ENCODE measurements around the gene MMP25.

DNA sequence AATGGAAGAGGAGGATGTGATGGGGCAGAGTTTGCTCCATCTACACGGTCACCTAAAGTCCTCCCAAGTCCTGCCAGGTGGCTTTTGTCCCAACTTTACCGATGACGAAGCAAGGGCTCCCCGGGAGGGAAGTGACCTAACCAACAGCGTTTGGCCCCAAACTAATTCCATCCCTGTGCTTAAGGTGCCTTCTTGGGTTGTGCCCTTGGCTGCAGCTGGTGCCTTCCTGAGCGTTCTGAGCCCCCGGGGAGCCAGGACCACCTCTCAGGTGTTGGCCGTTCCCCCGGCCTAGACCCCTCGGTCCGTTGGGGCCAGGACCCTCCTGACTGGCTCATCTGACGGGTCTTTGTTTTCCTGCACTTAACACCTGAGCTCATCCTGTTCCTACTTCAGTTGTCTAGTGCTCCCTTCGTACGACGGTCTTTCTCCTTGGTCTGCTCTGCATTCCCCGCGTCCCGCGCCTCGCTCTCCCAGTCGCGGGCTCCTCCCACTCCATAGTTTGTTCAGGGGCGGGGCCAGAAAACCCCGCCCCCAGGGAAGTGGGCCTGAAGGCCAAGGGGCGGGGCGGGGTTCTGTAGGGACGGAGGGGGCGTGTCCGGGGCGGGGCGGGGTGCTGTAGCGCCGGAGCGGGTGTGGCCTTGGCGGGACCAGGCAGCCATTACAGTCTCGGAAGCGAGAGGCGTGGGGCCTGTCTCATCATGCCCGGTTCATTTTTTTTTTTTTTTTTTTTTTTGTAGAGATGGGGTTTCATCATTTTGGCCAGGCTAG, 53.6 kb downstream of the MMP25 start:
- TF ChIP-seq, protein P1, sequence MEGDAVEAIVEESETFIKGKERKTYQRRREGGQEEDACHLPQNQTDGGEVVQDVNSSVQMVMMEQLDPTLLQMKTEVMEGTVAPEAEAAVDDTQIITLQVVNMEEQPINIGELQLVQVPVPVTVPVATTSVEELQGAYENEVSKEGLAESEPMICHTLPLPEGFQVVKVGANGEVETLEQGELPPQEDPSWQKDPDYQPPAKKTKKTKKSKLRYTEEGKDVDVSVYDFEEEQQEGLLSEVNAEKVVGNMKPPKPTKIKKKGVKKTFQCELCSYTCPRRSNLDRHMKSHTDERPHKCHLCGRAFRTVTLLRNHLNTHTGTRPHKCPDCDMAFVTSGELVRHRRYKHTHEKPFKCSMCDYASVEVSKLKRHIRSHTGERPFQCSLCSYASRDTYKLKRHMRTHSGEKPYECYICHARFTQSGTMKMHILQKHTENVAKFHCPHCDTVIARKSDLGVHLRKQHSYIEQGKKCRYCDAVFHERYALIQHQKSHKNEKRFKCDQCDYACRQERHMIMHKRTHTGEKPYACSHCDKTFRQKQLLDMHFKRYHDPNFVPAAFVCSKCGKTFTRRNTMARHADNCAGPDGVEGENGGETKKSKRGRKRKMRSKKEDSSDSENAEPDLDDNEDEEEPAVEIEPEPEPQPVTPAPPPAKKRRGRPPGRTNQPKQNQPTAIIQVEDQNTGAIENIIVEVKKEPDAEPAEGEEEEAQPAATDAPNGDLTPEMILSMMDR (conservative IDR thresholded peaks at IDR 0.05; ENCODE audit: low read depth, low read length) = no peak
- TF ChIP-seq EZH2 (IDR thresholded peaks at IDR 0.05; ENCODE audit: low read length, unreplicated experiment) = no peak

Data from PC-3 (cell line).